ENCODE results near the gene GORAB. TPM values are rescaled to one million over a fixed set of nuclear protein-coding genes. Genes with fewer than 3 reads are reported as not detected.

GORAB gene
- total and polyA plus RNA-seq, 9 of the 15 experiments (the other 6 are each of a cell fraction or from before 2014, with no cell fraction given), result 4.4 to 12.9 (median 8.9) TPM

DNA sequence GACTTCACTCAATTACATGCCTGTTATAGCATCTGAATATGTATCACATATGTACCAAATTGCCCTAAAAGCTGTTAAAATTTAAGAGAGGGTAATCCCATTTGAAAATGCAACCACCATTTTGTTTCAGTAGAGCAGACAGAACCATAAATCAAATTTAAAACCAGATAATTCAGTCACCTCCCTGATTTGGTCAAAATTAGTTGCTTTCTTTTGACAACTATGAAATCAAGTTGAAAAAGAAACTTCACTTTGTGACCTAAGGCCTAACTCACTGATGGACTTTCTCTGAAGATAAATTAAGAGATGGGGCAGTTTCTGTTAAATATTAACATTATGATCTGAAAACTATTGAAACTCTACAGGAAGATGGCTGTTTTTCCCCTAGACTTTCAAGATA, 6.7 kb downstream of the GORAB start (continued):
- TF ChIP-seq CEBPZ (IDR thresholded peaks at IDR 0.05; ENCODE audit: borderline replicate concordance, low read depth, low read length) (no peak), MAFF (IDR thresholded peaks at IDR 0.05; ENCODE audit: low read length) (no peak), CC2D1A (IDR thresholded peaks at IDR 0.05) (no peak), TEAD2 (tag; IDR thresholded peaks at IDR 0.05) (no peak), SMC3 (conservative IDR thresholded peaks at IDR 0.05; ENCODE audit: insufficient read depth, low read depth, low read length) (no peak), SMAD2 (IDR thresholded peaks at IDR 0.05; ENCODE audit: low read depth, low read length) (no peak)

- ATAC-seq (no peak), DNase-seq (ENCODE audit: extremely low read depth in 1 of 4, low spot score in 3 of 4) (no peak), FAIRE-seq (no peak)
- H4K20me1 ChIP-seq (replicated peaks; ENCODE audit: control insufficient read depth, insufficient read depth, low read length), result no peaks in the 10 kb centered on the region
- H3K36me3 ChIP-seq (ENCODE audit: control insufficient read depth, insufficient read depth, low read length), result peaks cover 50% of the 10 kb centered on the region; the same call in 2 of the 3 replicates
- H3K9me3 ChIP-seq (replicated peaks; ENCODE audit: control insufficient read depth, insufficient read depth, low read depth, low read length), result no peaks in the 10 kb centered on the region
- H3K9me1 ChIP-seq (ENCODE audit: control insufficient read depth, insufficient read depth, low read length), result no peaks in the 10 kb centered on the region
- no peak overlapping the region for H2AFZ ChIP-seq (ENCODE audit: low read depth, low read length)
- intact Hi-C loops (cut with micrococcal nuclease) (loop anchor here (10.0 kb wide), 1 partner anchor 856 kb away; no protein-coding TSS in a partner anchor), in situ Hi-C loops (cut with MboI) (loop anchor here (25.0 kb wide), 1 partner anchor 1073 kb away; the partner anchor contains the start of gene MYOCOS)
- H3K4me1 ChIP-seq (replicated peaks in 1 of 2; ENCODE audit: control insufficient read depth in 2 of 2, insufficient read depth in 2 of 2, low read length in 2 of 2), result no peaks in the 10 kb centered on the region
- no peak overlapping the region for H3K4me2 ChIP-seq (ENCODE audit: insufficient read depth, low read length)
- CTCF ChIA-PET (ENCODE audit: low intra/inter-chr PET ratio), result no interaction called here
- H3K9ac ChIP-seq (ENCODE audit: insufficient read depth in 1 of 2, low read depth in 2 of 2, low read length in 2 of 2), result no peak overlapping the region
- H3K4me3 ChIP-seq, result no peak overlapping the region
- 91% methylated on average over 9 of the region's 9 CpGs for WGBS (ENCODE audit: insufficient coverage, low coverage, missing lambda C conversion rate)
- no TSS peak for BruUV-seq (replicated peaks)
- POLR2A ChIA-PET, result no interaction called here
- peaks cover 6% of the 10 kb centered on the region; the same call in 2 of the 3 replicates for H3K79me2 ChIP-seq (ENCODE audit: control insufficient read depth, insufficient read depth, low read length)
- H3K27ac ChIP-seq (ENCODE audit: extremely low read depth, low read depth, low read length), result no peak overlapping the region
- H3K27me3 ChIP-seq (ENCODE audit: control insufficient read depth in 2 of 2, insufficient read depth in 2 of 2, low read length in 2 of 2), result no peaks in the 10 kb centered on the region
- TF ChIP-seq EP300 (IDR thresholded peaks at IDR 0.05; ENCODE audit: low read length), result no peak
- no peak for TF ChIP-seq COPS2 (conservative IDR thresholded peaks at IDR 0.05)
- TF ChIP-seq CHAMP1 (IDR thresholded peaks at IDR 0.05), result no peak
- TF ChIP-seq MYBL2 (IDR thresholded peaks at IDR 0.05; ENCODE audit: low read depth), result no peak
- no peak for TF ChIP-seq MYBL2 (CRISPR knock-in tag; IDR thresholded peaks at IDR 0.05; ENCODE audit: borderline replicate concordance)
- TF ChIP-seq HLTF (IDR thresholded peaks at IDR 0.05), result no peak
- TF ChIP-seq MCM5 (IDR thresholded peaks at IDR 0.05; ENCODE audit: low read depth), result no peak
- no peak for TF ChIP-seq SMARCC2 (IDR thresholded peaks at IDR 0.05; ENCODE audit: low read depth)
- TF ChIP-seq SRSF7 (optimal IDR thresholded peaks at IDR 0.05; ENCODE audit: low read depth, low read length), result no peak
- no peak for TF ChIP-seq KLF16 (IDR thresholded peaks at IDR 0.05)
- TF ChIP-seq ZNF24 (IDR thresholded peaks at IDR 0.05), result no peak
- no peak for TF ChIP-seq ZNF668 (CRISPR knock-in tag; IDR thresholded peaks at IDR 0.05)
Observed at GRCh38 chr1:170539154-170539553, 7.2 kb downstream of the GORAB start.

Data from K562 (cell line).